IPS DF 4.7 (cell line): ENCODE measurements around the gene PTPRO.
A peak's percentile ranks its signal among the peaks of the same experiment; 100 is the strongest.

Source experiments
- DNase-seq: peaks from one replicate; pipeline ENCODE4 v3.0.0-alpha.2; 2013; ENCODE audit warnings: low spot score; ENCODE audit errors: extremely low read depth

The PTPRO gene

GRCh38 chr12:15555446-15555845 is 233.1 kb downstream of the PTPRO start:
- no peak for DNase-seq

GRCh38 chr12:15556411-15557102 is 234.2 kb downstream of the PTPRO start:
- no peak for DNase-seq

- no peak for DNase-seq
Measured at GRCh38 chr12:15558915-15559528, 236.7 kb downstream of the PTPRO start.

- DNase-seq: no peak
Measured at GRCh38 chr12:15561396-15561795, 239.1 kb downstream of the PTPRO start.

- no peak for DNase-seq
Measured at GRCh38 chr12:15562263-15562662, 240.0 kb downstream of the PTPRO start.

- DNase-seq: no peak
Measured at GRCh38 chr12:15563663-15564062, 241.4 kb downstream of the PTPRO start.

- no peak for DNase-seq
Measured at GRCh38 chr12:15574353-15574752, 252.0 kb downstream of the PTPRO start.

- no peak for DNase-seq
Measured at GRCh38 chr12:15575671-15576541, 253.6 kb downstream of the PTPRO start.

- no peak for DNase-seq
Measured at GRCh38 chr12:15580431-15580830, 258.1 kb downstream of the PTPRO start.

- DNase-seq: no peak
Measured at GRCh38 chr12:15581006-15581405, 258.7 kb downstream of the PTPRO start.

GRCh38 chr12:15583804-15584203 is 261.5 kb downstream of the PTPRO start:
- DNase-seq: no peak

- DNase-seq: peak; percentile 16
Measured at GRCh38 chr12:15584366-15585041, 262.2 kb downstream of the PTPRO start.

GRCh38 chr12:15589328-15590032 is 267.2 kb downstream of the PTPRO start:
- no peak for DNase-seq

GRCh38 chr12:15590180-15590826 is 268.0 kb downstream of the PTPRO start:
- DNase-seq: peak; percentile 30

- DNase-seq: no peak
Measured at GRCh38 chr12:15591811-15592210, 269.5 kb downstream of the PTPRO start.

- DNase-seq: no peak
Measured at GRCh38 chr12:15592934-15593333, 270.6 kb downstream of the PTPRO start.

- no peak for DNase-seq
Measured at GRCh38 chr12:15596174-15596573, 273.9 kb downstream of the PTPRO start.

GRCh38 chr12:15597125-15597830 is 275.0 kb downstream of the PTPRO start:
- DNase-seq: no peak

GRCh38 chr12:15599266-15600037 is 277.1 kb downstream of the PTPRO start:
- no peak for DNase-seq
